ENCODE results near the gene SPHK2.

GRCh38 chr19:48633148-48634035, 14.1 kb downstream of the SPHK2 start:
- TF ChIP-seq CTCF (conservative IDR thresholded peaks at IDR 0.05; ENCODE audit: low read depth, low read length), result no peak
- TF ChIP-seq EZH2 (IDR thresholded peaks at IDR 0.05; ENCODE audit: borderline replicate concordance, low read depth, low read length, poor library complexity, severe bottlenecking), result no peak
